ENCODE results near the gene ITPR1.

The ITPR1 gene

GRCh38 chr3:4514321-4514720 is 21.2 kb downstream of the ITPR1 start:
- TF ChIP-seq CTCF (IDR thresholded peaks at IDR 0.05; ENCODE audit: low read length) (no peak), EZH2 (IDR thresholded peaks at IDR 0.05; ENCODE audit: borderline replicate concordance, low read length) (no peak)
- Histone ChIP-seq H3K4me1 (ENCODE audit: insufficient read depth, low read length, severe bottlenecking) (no peaks in the 10 kb centered on the region), H3K9me2 (ENCODE audit: low read depth, low read length) (no peaks in the 10 kb centered on the region), H4K20me1 (ENCODE audit: insufficient read depth, low read length) (no peaks in the 10 kb centered on the region), H3F3A (ENCODE audit: insufficient read depth, low read length) (no peaks in the 10 kb centered on the region), H3K9me3 (ENCODE audit: low read length) (no peaks in the 10 kb centered on the region), H3K27ac (ENCODE audit: low read depth, low read length, poor library complexity, severe bottlenecking) (no peak overlapping the region), H3K9ac (ENCODE audit: low read length) (no peak overlapping the region), H3K79me2 (ENCODE audit: insufficient read depth, low read length) (no peaks in the 10 kb centered on the region), H2AFZ (ENCODE audit: low read length) (no peak overlapping the region), H3K36me3 (ENCODE audit: insufficient read depth, low read length) (no peaks in the 10 kb centered on the region), H3K27me3 (ENCODE audit: insufficient read depth, low read length) (no peaks in the 10 kb centered on the region), H3K4me3 (ENCODE audit: low read depth, low read length, poor library complexity, severe bottlenecking) (no peak overlapping the region), H3K4me2 (ENCODE audit: low read length) (no peak overlapping the region)

- H3K27ac ChIP-seq (ENCODE audit: low read depth, low read length, poor library complexity, severe bottlenecking) = no peak overlapping the region
- no peaks in the 10 kb centered on the region for H3K36me3 ChIP-seq (ENCODE audit: insufficient read depth, low read length)
- no peaks in the 10 kb centered on the region for H3K4me1 ChIP-seq (ENCODE audit: insufficient read depth, low read length, severe bottlenecking)
- H4K20me1 ChIP-seq (ENCODE audit: insufficient read depth, low read length) = no peaks in the 10 kb centered on the region
- no peak overlapping the region for H3K4me3 ChIP-seq (ENCODE audit: low read depth, low read length, poor library complexity, severe bottlenecking)
- H3K4me2 ChIP-seq (ENCODE audit: low read length) = no peak overlapping the region
- H2AFZ ChIP-seq (ENCODE audit: low read length) = no peak overlapping the region
- no peaks in the 10 kb centered on the region for H3F3A ChIP-seq (ENCODE audit: insufficient read depth, low read length)
- H3K9me2 ChIP-seq (ENCODE audit: low read depth, low read length) = no peaks in the 10 kb centered on the region
- no peak overlapping the region for H3K9ac ChIP-seq (ENCODE audit: low read length)
- TF ChIP-seq CTCF (IDR thresholded peaks at IDR 0.05; ENCODE audit: low read length) = no peak
- TF ChIP-seq EZH2 (IDR thresholded peaks at IDR 0.05; ENCODE audit: borderline replicate concordance, low read length) = no peak
- no peaks in the 10 kb centered on the region for H3K9me3 ChIP-seq (ENCODE audit: low read length)
- no peaks in the 10 kb centered on the region for H3K27me3 ChIP-seq (ENCODE audit: insufficient read depth, low read length)
- no peaks in the 10 kb centered on the region for H3K79me2 ChIP-seq (ENCODE audit: insufficient read depth, low read length)
These were observed 21.8 kb downstream of the ITPR1 start for GRCh38 chr3:4514916-4515315.

- no peak overlapping the region for H3K9ac ChIP-seq (ENCODE audit: low read length)
- no peak overlapping the region for H3K27ac ChIP-seq (ENCODE audit: low read depth, low read length, poor library complexity, severe bottlenecking)
- TF ChIP-seq EZH2 (IDR thresholded peaks at IDR 0.05; ENCODE audit: borderline replicate concordance, low read length) (no peak), CTCF (IDR thresholded peaks at IDR 0.05; ENCODE audit: low read length) (no peak)
- H3K9me2 ChIP-seq (ENCODE audit: low read depth, low read length) = no peaks in the 10 kb centered on the region
- H3K4me2 ChIP-seq (ENCODE audit: low read length) = no peak overlapping the region
- no peaks in the 10 kb centered on the region for H3K9me3 ChIP-seq (ENCODE audit: low read length)
- H3K4me1 ChIP-seq (ENCODE audit: insufficient read depth, low read length, severe bottlenecking) = no peaks in the 10 kb centered on the region
- no peak overlapping the region for H2AFZ ChIP-seq (ENCODE audit: low read length)
- H4K20me1 ChIP-seq (ENCODE audit: insufficient read depth, low read length) = no peaks in the 10 kb centered on the region
- no peak overlapping the region for H3K4me3 ChIP-seq (ENCODE audit: low read depth, low read length, poor library complexity, severe bottlenecking)
- no peaks in the 10 kb centered on the region for H3K36me3 ChIP-seq (ENCODE audit: insufficient read depth, low read length)
- no peaks in the 10 kb centered on the region for H3K79me2 ChIP-seq (ENCODE audit: insufficient read depth, low read length)
- no peaks in the 10 kb centered on the region for H3F3A ChIP-seq (ENCODE audit: insufficient read depth, low read length)
- no peaks in the 10 kb centered on the region for H3K27me3 ChIP-seq (ENCODE audit: insufficient read depth, low read length)
These were observed 22.9 kb downstream of the ITPR1 start for GRCh38 chr3:4515916-4516579.
